SK-N-SH (cell line): ENCODE results near the gene DCAF8. TPM values are rescaled to one million over a fixed set of nuclear protein-coding genes. Genes with fewer than 3 reads are reported as not detected.

Source experiments
- CTCF ChIA-PET: fragments of 300-600, 350-600 bp; formaldehyde crosslinking; extraction: SDS; loops from one replicate; lab custom pipeline; 2021; lab: Yijun Ruan, JAX
- POLR2A ChIA-PET: fragments of 350-600 bp; sonication (Branson Sonifier 250); formaldehyde crosslinking; extraction: SDS; loops from one replicate; lab custom pipeline; 2020; ENCODE audit warnings: antibody characterized with exemption, inconsistent platforms; lab: Yijun Ruan, JAX
- DNase-seq: peaks from one replicate; pipeline ENCODE4 v3.0.0; 2012
- H2AFZ ChIP-seq: fragments of 200-600 bp; sonication (generic); 2 replicates; pipeline ENCODE4 v1.8.1; 2016; ENCODE audit warnings: antibody characterized with exemption, mild to moderate bottlenecking, low read depth
- H3F3A ChIP-seq: fragments of 200-600 bp; sonication (generic); replicated peaks from 2 replicates; pipeline ENCODE3; 2016; ENCODE audit warnings: antibody characterized with exemption, mild to moderate bottlenecking; ENCODE audit not compliant: insufficient read depth
- H3K27ac ChIP-seq, 2 experiments: fragments of 200-500 bp in 1 of 2; fragments of 200-600 bp in 1 of 2; sonication (Bioruptor generic) in 1 of 2; sonication (generic), shearing (Covaris generic) in 1 of 2; 2 replicates each; pipeline versions ENCODE4 v1.5.1 to v1.6.1; 2014 to 2016; ENCODE audit warnings: low read depth in 2 of 2, inconsistent platforms in 1 of 2, low read length in 1 of 2, mild to moderate bottlenecking in 1 of 2, mixed read lengths in 1 of 2
- H3K27me3 ChIP-seq: fragments of 200-600 bp; sonication (generic), shearing (Covaris generic); 2 replicates; pipeline ENCODE4 v1.6.1; 2016; ENCODE audit warnings: mixed run types; ENCODE audit not compliant: insufficient read depth
- H3K36me3 ChIP-seq, 2 experiments: fragments of 200-500 bp in 1 of 2; fragments of 200-600 bp in 1 of 2; sonication (Bioruptor generic) in 1 of 2; sonication (generic) in 1 of 2; replicated peaks in 1 of 2; 2 replicates each; pipeline versions ENCODE3 to v1.5.1; 2014 to 2016; ENCODE audit warnings: low read length in 1 of 2, mild to moderate bottlenecking in 1 of 2; ENCODE audit not compliant: insufficient read depth in 2 of 2, control insufficient read depth in 1 of 2
- H3K4me1 ChIP-seq, 2 experiments: fragments of 200-500 bp in 1 of 2; fragments of 200-600 bp in 1 of 2; sonication (Bioruptor generic) in 1 of 2; sonication (generic), shearing (Covaris generic) in 1 of 2; 2 replicates each; pipeline versions ENCODE4 v1.5.1 to v1.6.1; 2014 to 2016; ENCODE audit warnings: low read depth in 1 of 2, low read length in 1 of 2, mixed run types in 1 of 2; ENCODE audit not compliant: insufficient read depth in 2 of 2, control insufficient read depth in 1 of 2
- H3K4me2 ChIP-seq: fragments of 200-600 bp; sonication (generic), shearing (Covaris generic); 2 replicates; pipeline ENCODE4 v1.6.1; 2017; ENCODE audit warnings: mixed run types
- H3K4me3 ChIP-seq, 2 experiments: fragments of 200-500 bp in 1 of 2; fragments of 200-600 bp in 1 of 2; sonication (Bioruptor generic) in 1 of 2; sonication (generic), shearing (Covaris generic) in 1 of 2; 2 replicates each; pipeline versions ENCODE4 v1.5.1 to v1.8.1; 2014 to 2016; ENCODE audit warnings: low read depth in 2 of 2, inconsistent platforms in 1 of 2, low read length in 1 of 2, mild to moderate bottlenecking in 1 of 2, mixed read lengths in 1 of 2, moderate library complexity in 1 of 2
- H3K79me2 ChIP-seq: fragments of 200-600 bp; sonication (generic); 2 replicates; pipeline ENCODE4 v1.8.1; 2017; ENCODE audit warnings: mild to moderate bottlenecking; ENCODE audit not compliant: insufficient read depth
- H3K9ac ChIP-seq: fragments of 200-600 bp; sonication (generic); 2 replicates; pipeline ENCODE4 v1.6.1; 2017; ENCODE audit warnings: mixed run types
- H3K9me2 ChIP-seq: fragments of 200-600 bp; sonication (generic); 2 replicates; pipeline ENCODE4 v1.6.1; 2017; ENCODE audit warnings: mixed run types
- H3K9me3 ChIP-seq: fragments of 200-600 bp; sonication (generic); 2 replicates; pipeline ENCODE4 v1.6.1; 2017; ENCODE audit warnings: mixed run types, mild to moderate bottlenecking, moderate library complexity
- H4K20me1 ChIP-seq: fragments of 200-600 bp; sonication (generic); 2 replicates; pipeline ENCODE4 v1.6.1; 2017; ENCODE audit warnings: mild to moderate bottlenecking, mixed run types; ENCODE audit not compliant: insufficient read depth
- CHD2 ChIP-seq: fragments of 150-350 bp; IDR thresholded peaks from 2 replicates; pipeline ENCODE4 v1.6.1; 2018; ENCODE audit warnings: low read length; ENCODE audit not compliant: partially characterized antibody
- EP300 ChIP-seq, 2 experiments: IDR thresholded peaks; 2 replicates each; pipeline versions ENCODE4 v1.4.0 to v1.6.1; 2012; ENCODE audit warnings: borderline replicate concordance in 1 of 2, low read depth in 1 of 2, low read length in 1 of 2
- FOSL2 ChIP-seq: IDR thresholded peaks from 2 replicates; pipeline ENCODE4 v1.4.0; 2012; ENCODE audit warnings: low read depth, mild to moderate bottlenecking, moderate library complexity, borderline replicate concordance
- FOXJ3 ChIP-seq: sonication (generic); formaldehyde crosslinking; IDR thresholded peaks from 2 replicates; pipeline ENCODE4 v1.5.1; 2020; ENCODE audit warnings: mild to moderate bottlenecking, missing genetic modification reagents
- FOXM1 ChIP-seq: IDR thresholded peaks from 2 replicates; pipeline ENCODE4 v1.4.0; 2012; ENCODE audit warnings: low read depth, mild to moderate bottlenecking
- GABPA ChIP-seq: IDR thresholded peaks from 2 replicates; pipeline ENCODE4 v1.4.0; 2012; ENCODE audit warnings: low read depth, mild to moderate bottlenecking
- GATA2 ChIP-seq: sonication (generic); formaldehyde crosslinking; IDR thresholded peaks from 2 replicates; pipeline ENCODE4 v1.5.0; 2020; ENCODE audit warnings: mild to moderate bottlenecking, missing genetic modification reagents
- MEF2A ChIP-seq: IDR thresholded peaks from 2 replicates; pipeline ENCODE4 v1.4.0; 2012; ENCODE audit warnings: low read depth, borderline replicate concordance
- MXI1 ChIP-seq: IDR thresholded peaks from 2 replicates; pipeline ENCODE4 v1.6.1; 2012; ENCODE audit warnings: mild to moderate bottlenecking, low read depth, low read length, improper control_type of control experiment
- NFIC ChIP-seq: IDR thresholded peaks from 2 replicates; pipeline ENCODE4 v1.4.0; 2012; ENCODE audit warnings: borderline replicate concordance
- PBX3 ChIP-seq: IDR thresholded peaks from 2 replicates; pipeline ENCODE4; 2012
- SIN3A ChIP-seq: IDR thresholded peaks from 2 replicates; pipeline ENCODE4 v1.6.1; 2012; ENCODE audit warnings: low read depth, mild to moderate bottlenecking, low read length, moderate library complexity, borderline replicate concordance
- USF1 ChIP-seq: IDR thresholded peaks from 2 replicates; pipeline ENCODE4 v1.4.0; 2012; ENCODE audit warnings: low read depth, borderline replicate concordance
- WGBS: methylation state at CpG from one replicate; pipeline ENCODE4 v1.1.6; 2017; ENCODE audit warnings: low lambda C conversion rate; 5-methylcytosine and 5-hydroxymethylcytosine counted together
- polyA plus RNA-seq, 3 experiments: library from polyadenylated mRNA; depleted of rRNA; stranded (reverse); fragments of >200 nt; gene quantifications; 2 replicates each; pipeline ENCODE4 v1.2.3, GENCODE V29; 2012

DCAF8 gene
- polyA plus RNA-seq, 1 of the 3 experiments (the other 2 are of a cell fraction), result 108 TPM

- TF ChIP-seq GABPA (no peak), NFIC (0 out of 2 replicates have a peak, but pooled peaks have one; percentile 39)
Observed at GRCh38 chr1:160210561-160210960, 51.8 kb downstream of the DCAF8 start.

GRCh38 chr1:160209321-160210046 is 52.9 kb downstream of the DCAF8 start:
- H3K79me2 ChIP-seq, result peaks cover 70% of the 10 kb centered on the region
- peaks cover 31% of the 10 kb centered on the region for H3F3A ChIP-seq
- H3K27me3 ChIP-seq, result no peaks in the 10 kb centered on the region
- H3K36me3 ChIP-seq, result peaks cover 57 to 64% of the 10 kb centered on the region in 2 experiments
- H3K4me2 ChIP-seq, result peak overlapping the region; percentile 100
- H4K20me1 ChIP-seq, result peaks cover 56% of the 10 kb centered on the region
- POLR2A ChIA-PET, result interaction anchor here (1.0 to 1.1 kb wide), 2 partner anchors 9 to 191 kb away, joined by 3 read pairs; partner anchors contain the start of gene VANGL2
- peaks cover 40 to 64% of the 10 kb centered on the region in 2 experiments for H3K4me1 ChIP-seq
- H3K27ac ChIP-seq, result peak overlapping the region; percentile 67 to 99; a peak in 3 of 4 replicates
- peak; percentile 76 for DNase-seq
- no peak overlapping the region for H2AFZ ChIP-seq
- TF ChIP-seq MEF2A, result no peak
- TF ChIP-seq GATA2, result peak; percentile 64
- no peak for TF ChIP-seq SIN3A
- TF ChIP-seq FOXM1, result no peak
- TF ChIP-seq EP300 (IDR thresholded peaks at IDR 0.05; ENCODE audit: borderline replicate concordance in 1 of 2, low read depth in 1 of 2, low read length in 1 of 2), result 0 out of 4 replicates have a peak, but pooled peaks of 1 of the 2 experiments have one; percentile 17
- TF ChIP-seq CHD2, result peak; percentile 70
- TF ChIP-seq PBX3, result no peak
- no peak for TF ChIP-seq USF1
- TF ChIP-seq FOSL2, result no peak
- TF ChIP-seq MXI1, result peak; percentile 77; the same call in 1 of the 2 replicates
- TF ChIP-seq FOXJ3, result no peak
- TF ChIP-seq, all 33 proteins: peak for 4
- WGBS, result 39% methylated on average over 7 of the region's 7 CpGs
- H3K9me3 ChIP-seq, result no peaks in the 10 kb centered on the region
- no peaks in the 10 kb centered on the region for H3K9me2 ChIP-seq
- no peak overlapping the region for H3K9ac ChIP-seq
- CTCF ChIA-PET, result interaction anchor here (1.0 to 13.6 kb wide), 7 partner anchors 10 to 105 kb away, joined by 3 to 137 read pairs (median 5); no protein-coding TSS in a partner anchor
- no peak overlapping the region; a peak in 1 of 4 replicates for H3K4me3 ChIP-seq

More at GRCh38 chr1:160210561-160210960, 51.8 kb downstream of the DCAF8 start:
- H3K9ac ChIP-seq, result 0 out of 2 replicates have a peak overlapping the region, but pooled peaks have one; percentile 7
- peaks cover 66% of the 10 kb centered on the region for H3K79me2 ChIP-seq
- ChIA-PET POLR2A (interaction anchor here (1.8 kb wide), 1 partner anchor 9 kb away, joined by 6 read pairs; no protein-coding TSS in a partner anchor), CTCF (interaction anchor here (0.6 to 13.6 kb wide), 9 partner anchors 9 to 132 kb away, joined by 3 to 137 read pairs (median 6); no protein-coding TSS in a partner anchor)
- H3K4me3 ChIP-seq, result no peak overlapping the region
- H3K27me3 ChIP-seq, result no peaks in the 10 kb centered on the region
- H3K27ac ChIP-seq, result peak overlapping the region; percentile 43 to 67
- peaks cover 40 to 58% of the 10 kb centered on the region in 2 experiments for H3K4me1 ChIP-seq
- peak overlapping the region; percentile 100 for H3K4me2 ChIP-seq
- peaks cover 56% of the 10 kb centered on the region for H4K20me1 ChIP-seq
- H3F3A ChIP-seq, result peaks cover 37% of the 10 kb centered on the region
- peaks cover 66 to 75% of the 10 kb centered on the region in 2 experiments for H3K36me3 ChIP-seq
- H3K9me3 ChIP-seq, result no peaks in the 10 kb centered on the region
- DNase-seq, result peak; percentile 44
- WGBS, result 27% methylated on average over 5 of the region's 5 CpGs
- H3K9me2 ChIP-seq, result no peaks in the 10 kb centered on the region
- H2AFZ ChIP-seq, result no peak overlapping the region
